ENCODE measurements around the gene EXOG. TPM values are rescaled to one million over a fixed set of nuclear protein-coding genes. Genes with fewer than 3 reads are reported as not detected.

Gene EXOG
- polyA plus RNA-seq, 3 donors: 1.6 to 5.4 (median 2.4) TPM

- Histone ChIP-seq H3K4me3 (replicated peaks in 1 of 3; ENCODE audit: low read depth in 2 of 3, low read length in 3 of 3) (no peak overlapping the region), H3K36me3 (replicated peaks in 1 of 2; ENCODE audit: control insufficient read depth in 1 of 2, insufficient read depth in 2 of 2, low read length in 2 of 2) (no peaks in the 10 kb centered on the region), H4K20me1 (ENCODE audit: insufficient read depth, low read length) (no peaks in the 10 kb centered on the region), H3K9me3 (replicated peaks in 1 of 2; ENCODE audit: control insufficient read depth in 1 of 2, insufficient read depth in 1 of 2, low read length in 2 of 2) (no peaks in the 10 kb centered on the region), H3K4me2 (replicated peaks; ENCODE audit: extremely low read depth, low read length, poor library complexity, severe bottlenecking) (no peak overlapping the region), H3K4me1 (ENCODE audit: control insufficient read depth in 1 of 2, insufficient read depth in 2 of 2, low read length in 2 of 2) (no peaks in the 10 kb centered on the region), H3K27me3 (ENCODE audit: control insufficient read depth in 2 of 2, insufficient read depth in 2 of 2, low read length in 2 of 2) (no peaks in the 10 kb centered on the region), H2AFZ (ENCODE audit: insufficient read depth, low read depth, low read length, poor library complexity, severe bottlenecking) (no peak overlapping the region), H3K9ac (ENCODE audit: insufficient read depth, low read length, poor library complexity, severe bottlenecking) (no peak overlapping the region), H3K79me2 (ENCODE audit: insufficient read depth, low read length) (no peaks in the 10 kb centered on the region), H3K27ac (ENCODE audit: low read depth in 1 of 2, low read length in 2 of 2) (no peak overlapping the region)
- Mint-ChIP-seq H3K4me3 (no peak overlapping the region), H3K27ac (no peak overlapping the region), H3K9me3 (peaks cover 0 to 4% (median 0%) of the 10 kb centered on the region in 7 donors), H3K27me3 (ENCODE audit: low read depth in 3 of 3) (peaks cover 3 to 12% (median 9%) of the 10 kb centered on the region in 3 donors), H3K36me3 (no peaks in the 10 kb centered on the region), H3K4me1 (no peaks in the 10 kb centered on the region)
- no peak for DNase-seq
- no peak for TF ChIP-seq CTCF (IDR thresholded peaks at IDR 0.05)
- intact Hi-C loops (cut with micrococcal nuclease): no loop called here
- 100% methylated on average over 3 of the region's 4 CpGs for WGBS (ENCODE audit: insufficient coverage)
Observed at GRCh38 chr3:38545983-38546382, 49.8 kb downstream of the EXOG start.

GRCh38 chr3:38548154-38548931 lies 52.2 kb downstream of the EXOG start:
- Mint-ChIP-seq H3K4me3 (no peak overlapping the region), H3K27me3 (ENCODE audit: low read depth in 3 of 3) (peaks cover 5 to 12% (median 5%) of the 10 kb centered on the region in 3 donors), H3K36me3 (no peaks in the 10 kb centered on the region), H3K9me3 (peaks cover 0 to 7% (median 3%) of the 10 kb centered on the region in 7 donors), H3K27ac (no peak overlapping the region), H3K4me1 (no peaks in the 10 kb centered on the region)
- H3K4me3 ChIP-seq (replicated peaks in 1 of 3; ENCODE audit: low read depth in 2 of 3, low read length in 3 of 3): no peak overlapping the region
- no peak overlapping the region for H3K9ac ChIP-seq (ENCODE audit: insufficient read depth, low read length, poor library complexity, severe bottlenecking)
- intact Hi-C loops (cut with micrococcal nuclease): no loop called here
- 70% methylated on average over 14 of the region's 17 CpGs for WGBS (ENCODE audit: insufficient coverage)
- no peak for DNase-seq
- no peak for TF ChIP-seq CTCF (IDR thresholded peaks at IDR 0.05)
- H2AFZ ChIP-seq (ENCODE audit: insufficient read depth, low read depth, low read length, poor library complexity, severe bottlenecking): no peak overlapping the region
- H4K20me1 ChIP-seq (ENCODE audit: insufficient read depth, low read length): no peaks in the 10 kb centered on the region
- H3K4me2 ChIP-seq (replicated peaks; ENCODE audit: extremely low read depth, low read length, poor library complexity, severe bottlenecking): no peak overlapping the region
- no peaks in the 10 kb centered on the region for H3K27me3 ChIP-seq (ENCODE audit: control insufficient read depth in 2 of 2, insufficient read depth in 2 of 2, low read length in 2 of 2)
- H3K79me2 ChIP-seq (ENCODE audit: insufficient read depth, low read length): no peaks in the 10 kb centered on the region
- no peaks in the 10 kb centered on the region for H3K36me3 ChIP-seq (replicated peaks in 1 of 2; ENCODE audit: control insufficient read depth in 1 of 2, insufficient read depth in 2 of 2, low read length in 2 of 2)
- H3K27ac ChIP-seq (ENCODE audit: low read depth in 1 of 2, low read length in 2 of 2): no peak overlapping the region
- no peaks in the 10 kb centered on the region for H3K4me1 ChIP-seq (ENCODE audit: control insufficient read depth in 1 of 2, insufficient read depth in 2 of 2, low read length in 2 of 2)
- no peaks in the 10 kb centered on the region for H3K9me3 ChIP-seq (replicated peaks in 1 of 2; ENCODE audit: control insufficient read depth in 1 of 2, insufficient read depth in 1 of 2, low read length in 2 of 2)
